WTC11 (cell line): ENCODE results near the gene FOLR1. TPM values are rescaled to one million over a fixed set of nuclear protein-coding genes. Genes with fewer than 3 reads are reported as not detected.

Experiments used
- ATAC-seq: fragments of 200-7000 bp; cut with Tn5 transposase; 2 replicates; pipeline ENCODE4 v1.10.0; 2021; ENCODE audit warnings: mild to moderate bottlenecking, moderate library complexity
- CTCF ChIA-PET: fragments of 300-600 bp; sonication (Branson Sonifier 250); formaldehyde crosslinking; loops from one replicate; lab custom pipeline; 2021; ENCODE audit warnings: antibody characterized with exemption; lab: Charles Lee
- POLR2A ChIA-PET: fragments of 350-600 bp; sonication (Branson Sonifier 250); formaldehyde crosslinking; loops from one replicate; lab custom pipeline; 2021; ENCODE audit warnings: antibody characterized with exemption; lab: Charles Lee
- DNase-seq: peaks from one replicate; pipeline ENCODE4 v3.0.0; 2021; ENCODE audit warnings: low spot score
- H3K27ac Mint-ChIP-seq: 2 replicates; pipeline ENCODE4 v1.8.0; 2021; ENCODE audit warnings: mixed read lengths
- H3K27me3 Mint-ChIP-seq: 2 replicates; pipeline ENCODE4 v1.8.0; 2021; ENCODE audit warnings: low read depth, mild to moderate bottlenecking, moderate library complexity, mixed read lengths
- H3K36me3 Mint-ChIP-seq: 2 replicates; pipeline ENCODE4 v1.8.0; 2021; ENCODE audit warnings: mixed read lengths
- H3K4me1 Mint-ChIP-seq: 2 replicates; pipeline ENCODE4 v1.8.0; 2022; ENCODE audit warnings: mixed read lengths
- H3K4me3 Mint-ChIP-seq: 2 replicates; pipeline ENCODE4 v1.8.0; 2021; ENCODE audit warnings: mild to moderate bottlenecking, moderate library complexity, mixed read lengths
- H3K9me3 Mint-ChIP-seq: 2 replicates; pipeline ENCODE4 v1.8.0; 2021; ENCODE audit warnings: mixed read lengths
- CREM ChIP-seq: sonication (generic); formaldehyde crosslinking; IDR thresholded peaks from 2 replicates; pipeline ENCODE4 v1.8.1; 2022; ENCODE audit warnings: mild to moderate bottlenecking, missing genetic modification reagents, moderate library complexity
- GABPB1 ChIP-seq: sonication (generic); formaldehyde crosslinking; IDR thresholded peaks from 2 replicates; pipeline ENCODE4 v1.8.1; 2023; ENCODE audit warnings: mild to moderate bottlenecking, missing genetic modification reagents
- MXD4 ChIP-seq: fragments of 250-450 bp; sonication (Bioruptor Pico); IDR thresholded peaks from 2 replicates; pipeline ENCODE4 v1.8.0; 2021; ENCODE audit warnings: mild to moderate bottlenecking, moderate library complexity, borderline replicate concordance
- ZNF138 ChIP-seq: sonication (generic); formaldehyde crosslinking; conservative IDR thresholded peaks from 2 replicates; pipeline ENCODE4 v1.8.1; 2022; ENCODE audit warnings: mild to moderate bottlenecking, moderate library complexity, missing genetic modification reagents
- ZNF423 ChIP-seq: fragments of 250-450 bp; sonication (Bioruptor Pico); IDR thresholded peaks from 2 replicates; pipeline ENCODE4 v2.1.2; 2022; ENCODE audit warnings: mild to moderate bottlenecking, moderate library complexity
- total RNA-seq: library from RNA; stranded (reverse); gene quantifications from 3 replicates; pipeline ENCODE4 v1.2.3, GENCODE V29; 2021
- TF ChIP-seq, protein P1 (sequence below): sonication (generic); formaldehyde crosslinking; IDR thresholded peaks from 2 replicates; pipeline ENCODE4 v1.8.0; 2023; ENCODE audit warnings: missing genetic modification reagents, mild to moderate bottlenecking, borderline replicate concordance
- TF ChIP-seq, protein P2 (sequence below): sonication (generic); formaldehyde crosslinking; IDR thresholded peaks from 2 replicates; pipeline ENCODE4 v1.8.0; 2022; ENCODE audit warnings: mild to moderate bottlenecking, missing genetic modification reagents
- TF ChIP-seq, protein P3 (sequence below): sonication (generic); formaldehyde crosslinking; IDR thresholded peaks from 2 replicates; pipeline ENCODE4 v1.8.1; 2023; ENCODE audit warnings: mild to moderate bottlenecking, missing genetic modification reagents
- TF ChIP-seq, protein P4 (sequence below): sonication (generic); formaldehyde crosslinking; IDR thresholded peaks from 2 replicates; pipeline ENCODE4 v1.8.1; 2022; ENCODE audit warnings: mild to moderate bottlenecking, missing genetic modification reagents, moderate library complexity, borderline replicate concordance
- TF ChIP-seq, protein P5 (sequence below): sonication (generic); formaldehyde crosslinking; IDR thresholded peaks from 2 replicates; pipeline ENCODE4 v1.8.1; 2023; ENCODE audit warnings: mild to moderate bottlenecking, missing genetic modification reagents, moderate library complexity
- TF ChIP-seq, protein P6 (sequence below): fragments of 250-450 bp; sonication (Bioruptor Pico); IDR thresholded peaks from 2 replicates; pipeline ENCODE4 v1.9.0; 2021; ENCODE audit warnings: moderate library complexity, mild to moderate bottlenecking, inconsistent platforms, borderline replicate concordance
- TF ChIP-seq, protein P7 (sequence below): fragments of 250-450 bp; sonication (Bioruptor Pico); IDR thresholded peaks from 2 replicates; pipeline ENCODE4 v2.1.2; 2022; ENCODE audit warnings: mild to moderate bottlenecking, moderate library complexity
- TF ChIP-seq, protein P8 (sequence below): sonication (generic); formaldehyde crosslinking; IDR thresholded peaks from 2 replicates; pipeline ENCODE4 v1.8.1; 2023; ENCODE audit warnings: mild to moderate bottlenecking, missing genetic modification reagents, moderate library complexity

FOLR1 gene
- total RNA-seq, 1 experiment from 2014 or later: 0.35 TPM

DNA sequence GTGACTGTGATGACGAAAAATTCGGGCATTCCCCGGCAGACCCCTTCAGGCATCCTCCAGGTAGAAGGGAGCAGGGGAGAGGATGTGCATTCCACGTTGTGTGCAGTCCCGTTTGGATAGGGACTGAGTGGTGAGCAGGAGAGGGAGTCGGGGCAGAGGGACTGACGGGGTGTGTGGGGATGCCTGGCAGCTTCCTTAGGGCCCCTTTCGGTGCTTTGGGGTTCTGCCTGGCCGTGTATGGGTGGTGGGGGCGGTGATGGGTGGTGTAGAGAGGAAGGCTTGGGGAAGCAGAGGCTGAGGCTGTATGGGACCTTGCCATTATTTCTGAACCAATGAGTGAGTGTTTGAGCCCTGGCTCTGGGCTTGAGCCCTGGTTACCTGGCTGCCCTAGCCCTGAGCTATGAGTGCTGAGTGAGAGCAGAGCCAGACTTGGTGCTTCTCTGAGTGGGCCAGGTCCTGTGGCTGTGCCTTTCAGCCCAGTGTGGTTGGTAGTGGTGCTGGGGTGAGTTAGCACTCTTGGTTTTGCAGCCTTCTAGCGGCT is 33.5 kb downstream of the FOLR1 start (continued):
- TF ChIP-seq, protein P1, sequence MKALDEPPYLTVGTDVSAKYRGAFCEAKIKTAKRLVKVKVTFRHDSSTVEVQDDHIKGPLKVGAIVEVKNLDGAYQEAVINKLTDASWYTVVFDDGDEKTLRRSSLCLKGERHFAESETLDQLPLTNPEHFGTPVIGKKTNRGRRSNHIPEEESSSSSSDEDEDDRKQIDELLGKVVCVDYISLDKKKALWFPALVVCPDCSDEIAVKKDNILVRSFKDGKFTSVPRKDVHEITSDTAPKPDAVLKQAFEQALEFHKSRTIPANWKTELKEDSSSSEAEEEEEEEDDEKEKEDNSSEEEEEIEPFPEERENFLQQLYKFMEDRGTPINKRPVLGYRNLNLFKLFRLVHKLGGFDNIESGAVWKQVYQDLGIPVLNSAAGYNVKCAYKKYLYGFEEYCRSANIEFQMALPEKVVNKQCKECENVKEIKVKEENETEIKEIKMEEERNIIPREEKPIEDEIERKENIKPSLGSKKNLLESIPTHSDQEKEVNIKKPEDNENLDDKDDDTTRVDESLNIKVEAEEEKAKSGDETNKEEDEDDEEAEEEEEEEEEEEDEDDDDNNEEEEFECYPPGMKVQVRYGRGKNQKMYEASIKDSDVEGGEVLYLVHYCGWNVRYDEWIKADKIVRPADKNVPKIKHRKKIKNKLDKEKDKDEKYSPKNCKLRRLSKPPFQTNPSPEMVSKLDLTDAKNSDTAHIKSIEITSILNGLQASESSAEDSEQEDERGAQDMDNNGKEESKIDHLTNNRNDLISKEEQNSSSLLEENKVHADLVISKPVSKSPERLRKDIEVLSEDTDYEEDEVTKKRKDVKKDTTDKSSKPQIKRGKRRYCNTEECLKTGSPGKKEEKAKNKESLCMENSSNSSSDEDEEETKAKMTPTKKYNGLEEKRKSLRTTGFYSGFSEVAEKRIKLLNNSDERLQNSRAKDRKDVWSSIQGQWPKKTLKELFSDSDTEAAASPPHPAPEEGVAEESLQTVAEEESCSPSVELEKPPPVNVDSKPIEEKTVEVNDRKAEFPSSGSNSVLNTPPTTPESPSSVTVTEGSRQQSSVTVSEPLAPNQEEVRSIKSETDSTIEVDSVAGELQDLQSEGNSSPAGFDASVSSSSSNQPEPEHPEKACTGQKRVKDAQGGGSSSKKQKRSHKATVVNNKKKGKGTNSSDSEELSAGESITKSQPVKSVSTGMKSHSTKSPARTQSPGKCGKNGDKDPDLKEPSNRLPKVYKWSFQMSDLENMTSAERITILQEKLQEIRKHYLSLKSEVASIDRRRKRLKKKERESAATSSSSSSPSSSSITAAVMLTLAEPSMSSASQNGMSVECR (CRISPR knock-in tag): no peak

DNA sequence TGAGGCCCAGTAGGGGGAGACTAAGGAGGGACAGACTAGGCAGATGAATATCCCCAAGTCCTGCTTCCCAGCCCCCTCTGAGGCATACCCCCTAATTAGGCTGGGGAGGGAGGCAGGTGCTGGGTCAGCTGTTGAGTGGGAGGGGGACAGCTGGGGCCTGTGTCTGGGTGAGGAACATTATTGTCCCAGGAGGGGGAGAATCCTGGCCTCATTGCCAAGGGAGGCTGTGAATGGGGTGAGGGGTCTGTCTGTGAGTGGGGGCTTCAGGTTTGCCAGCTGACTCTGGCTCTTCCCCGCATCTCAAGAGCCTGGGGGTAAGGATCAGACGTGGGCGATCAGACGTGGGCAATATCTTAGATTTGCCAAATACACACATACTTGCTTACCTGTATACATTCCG is 34.8 kb downstream of the FOLR1 start:
- peaks cover 22% of the 10 kb centered on the region for H3K36me3 Mint-ChIP-seq
- H3K27ac Mint-ChIP-seq: no peak overlapping the region
- no peaks in the 10 kb centered on the region for H3K9me3 Mint-ChIP-seq
- peaks cover 25% of the 10 kb centered on the region for H3K4me1 Mint-ChIP-seq
- ATAC-seq (no peak), DNase-seq (no peak)
- TF ChIP-seq CREM (CRISPR knock-in tag) (no peak), ZNF138 (CRISPR knock-in tag) (no peak), MXD4 (CRISPR knock-in tag) (no peak), GABPB1 (CRISPR knock-in tag) (no peak), ZNF423 (CRISPR knock-in tag) (no peak)
- TF ChIP-seq, protein P2, sequence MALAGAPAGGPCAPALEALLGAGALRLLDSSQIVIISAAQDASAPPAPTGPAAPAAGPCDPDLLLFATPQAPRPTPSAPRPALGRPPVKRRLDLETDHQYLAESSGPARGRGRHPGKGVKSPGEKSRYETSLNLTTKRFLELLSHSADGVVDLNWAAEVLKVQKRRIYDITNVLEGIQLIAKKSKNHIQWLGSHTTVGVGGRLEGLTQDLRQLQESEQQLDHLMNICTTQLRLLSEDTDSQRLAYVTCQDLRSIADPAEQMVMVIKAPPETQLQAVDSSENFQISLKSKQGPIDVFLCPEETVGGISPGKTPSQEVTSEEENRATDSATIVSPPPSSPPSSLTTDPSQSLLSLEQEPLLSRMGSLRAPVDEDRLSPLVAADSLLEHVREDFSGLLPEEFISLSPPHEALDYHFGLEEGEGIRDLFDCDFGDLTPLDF: no peak
- TF ChIP-seq, protein P3, sequence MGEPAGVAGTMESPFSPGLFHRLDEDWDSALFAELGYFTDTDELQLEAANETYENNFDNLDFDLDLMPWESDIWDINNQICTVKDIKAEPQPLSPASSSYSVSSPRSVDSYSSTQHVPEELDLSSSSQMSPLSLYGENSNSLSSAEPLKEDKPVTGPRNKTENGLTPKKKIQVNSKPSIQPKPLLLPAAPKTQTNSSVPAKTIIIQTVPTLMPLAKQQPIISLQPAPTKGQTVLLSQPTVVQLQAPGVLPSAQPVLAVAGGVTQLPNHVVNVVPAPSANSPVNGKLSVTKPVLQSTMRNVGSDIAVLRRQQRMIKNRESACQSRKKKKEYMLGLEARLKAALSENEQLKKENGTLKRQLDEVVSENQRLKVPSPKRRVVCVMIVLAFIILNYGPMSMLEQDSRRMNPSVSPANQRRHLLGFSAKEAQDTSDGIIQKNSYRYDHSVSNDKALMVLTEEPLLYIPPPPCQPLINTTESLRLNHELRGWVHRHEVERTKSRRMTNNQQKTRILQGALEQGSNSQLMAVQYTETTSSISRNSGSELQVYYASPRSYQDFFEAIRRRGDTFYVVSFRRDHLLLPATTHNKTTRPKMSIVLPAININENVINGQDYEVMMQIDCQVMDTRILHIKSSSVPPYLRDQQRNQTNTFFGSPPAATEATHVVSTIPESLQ (CRISPR knock-in tag): no peak
- TF ChIP-seq, protein P4, sequence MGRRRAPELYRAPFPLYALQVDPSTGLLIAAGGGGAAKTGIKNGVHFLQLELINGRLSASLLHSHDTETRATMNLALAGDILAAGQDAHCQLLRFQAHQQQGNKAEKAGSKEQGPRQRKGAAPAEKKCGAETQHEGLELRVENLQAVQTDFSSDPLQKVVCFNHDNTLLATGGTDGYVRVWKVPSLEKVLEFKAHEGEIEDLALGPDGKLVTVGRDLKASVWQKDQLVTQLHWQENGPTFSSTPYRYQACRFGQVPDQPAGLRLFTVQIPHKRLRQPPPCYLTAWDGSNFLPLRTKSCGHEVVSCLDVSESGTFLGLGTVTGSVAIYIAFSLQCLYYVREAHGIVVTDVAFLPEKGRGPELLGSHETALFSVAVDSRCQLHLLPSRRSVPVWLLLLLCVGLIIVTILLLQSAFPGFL (CRISPR knock-in tag): no peak
- TF ChIP-seq, protein P5, sequence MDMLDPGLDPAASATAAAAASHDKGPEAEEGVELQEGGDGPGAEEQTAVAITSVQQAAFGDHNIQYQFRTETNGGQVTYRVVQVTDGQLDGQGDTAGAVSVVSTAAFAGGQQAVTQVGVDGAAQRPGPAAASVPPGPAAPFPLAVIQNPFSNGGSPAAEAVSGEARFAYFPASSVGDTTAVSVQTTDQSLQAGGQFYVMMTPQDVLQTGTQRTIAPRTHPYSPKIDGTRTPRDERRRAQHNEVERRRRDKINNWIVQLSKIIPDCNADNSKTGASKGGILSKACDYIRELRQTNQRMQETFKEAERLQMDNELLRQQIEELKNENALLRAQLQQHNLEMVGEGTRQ: no peak
- TF ChIP-seq, protein P6, sequence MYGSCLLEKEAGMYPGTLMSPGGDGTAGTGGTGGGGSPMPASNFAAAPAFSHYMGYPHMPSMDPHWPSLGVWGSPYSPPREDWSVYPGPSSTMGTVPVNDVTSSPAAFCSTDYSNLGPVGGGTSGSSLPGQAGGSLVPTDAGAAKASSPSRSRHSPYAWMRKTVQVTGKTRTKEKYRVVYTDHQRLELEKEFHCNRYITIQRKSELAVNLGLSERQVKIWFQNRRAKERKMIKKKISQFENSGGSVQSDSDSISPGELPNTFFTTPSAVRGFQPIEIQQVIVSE (CRISPR knock-in tag): no peak
- TF ChIP-seq, protein P7, sequence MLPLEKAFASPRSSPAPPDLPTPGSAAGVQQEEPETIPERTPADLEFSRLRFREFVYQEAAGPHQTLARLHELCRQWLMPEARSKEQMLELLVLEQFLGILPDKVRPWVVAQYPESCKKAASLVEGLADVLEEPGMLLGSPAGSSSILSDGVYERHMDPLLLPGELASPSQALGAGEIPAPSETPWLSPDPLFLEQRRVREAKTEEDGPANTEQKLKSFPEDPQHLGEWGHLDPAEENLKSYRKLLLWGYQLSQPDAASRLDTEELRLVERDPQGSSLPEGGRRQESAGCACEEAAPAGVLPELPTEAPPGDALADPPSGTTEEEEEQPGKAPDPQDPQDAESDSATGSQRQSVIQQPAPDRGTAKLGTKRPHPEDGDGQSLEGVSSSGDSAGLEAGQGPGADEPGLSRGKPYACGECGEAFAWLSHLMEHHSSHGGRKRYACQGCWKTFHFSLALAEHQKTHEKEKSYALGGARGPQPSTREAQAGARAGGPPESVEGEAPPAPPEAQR: no peak
- TF ChIP-seq, protein P8, sequence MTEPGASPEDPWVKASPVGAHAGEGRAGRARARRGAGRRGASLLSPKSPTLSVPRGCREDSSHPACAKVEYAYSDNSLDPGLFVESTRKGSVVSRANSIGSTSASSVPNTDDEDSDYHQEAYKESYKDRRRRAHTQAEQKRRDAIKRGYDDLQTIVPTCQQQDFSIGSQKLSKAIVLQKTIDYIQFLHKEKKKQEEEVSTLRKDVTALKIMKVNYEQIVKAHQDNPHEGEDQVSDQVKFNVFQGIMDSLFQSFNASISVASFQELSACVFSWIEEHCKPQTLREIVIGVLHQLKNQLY: no peak
- H3K27me3 Mint-ChIP-seq: 0 out of 2 replicates have a peak, but pooled peaks cover 2% of the 10 kb centered on the region
- ChIA-PET POLR2A (no interaction called here), CTCF (interaction anchor here (2.1 to 8.6 kb wide), 3 partner anchors 11 to 204 kb away, joined by 8 to 123 read pairs (median 12); no protein-coding TSS in a partner anchor)
- no peak overlapping the region for H3K4me3 Mint-ChIP-seq
